ENCODE results near the gene MLH3. TPM values are rescaled to one million over a fixed set of nuclear protein-coding genes. Genes with fewer than 3 reads are reported as not detected.

MLH3 gene
- total RNA-seq, 1 experiment from 2014 or later = 23.0 TPM

DNA sequence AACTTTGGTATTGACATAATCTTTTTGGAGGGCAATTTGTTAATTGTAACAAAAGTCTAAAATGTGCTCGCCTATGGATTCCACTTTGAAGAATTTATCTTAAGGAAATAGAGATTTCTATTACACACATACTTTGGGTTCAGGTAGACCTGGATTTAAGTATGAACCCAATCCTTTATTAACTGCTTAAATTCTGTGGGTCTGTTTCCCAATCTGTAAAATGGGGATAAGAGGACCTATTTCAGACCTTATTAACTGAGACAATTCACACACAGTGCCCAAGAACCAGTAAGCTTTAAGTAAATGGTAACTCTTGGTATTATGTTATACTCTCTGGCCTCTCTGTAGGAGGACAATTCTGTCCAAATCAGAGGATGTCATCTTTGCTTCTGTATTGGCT is 49.4 kb downstream of the MLH3 start:
- H3K27ac ChIP-seq (ENCODE audit: insufficient read length, low read depth, low read length) = no peak overlapping the region
- Mint-ChIP-seq H3K27ac (peak overlapping the region in 1 of 3 experiments; percentile 86; a peak in 1 of 7 replicates), H3K4me3 (peak overlapping the region; percentile 98)

More for the DNA sequence above, 49.4 kb downstream of the MLH3 start:
- Histone ChIP-seq H4K20me1 (ENCODE audit: control insufficient read depth, insufficient read depth, insufficient read length) (no peaks in the 10 kb centered on the region), H2BK20ac (ENCODE audit: low read depth, low read length, poor library complexity, severe bottlenecking) (no peak overlapping the region), H3K4me2 (ENCODE audit: insufficient read depth, insufficient read length, low read length) (peak overlapping the region; percentile 61), H3K9me3 (ENCODE audit: control insufficient read depth, low read depth, low read length) (no peaks in the 10 kb centered on the region), H4K91ac (ENCODE audit: insufficient read length, low read depth, low read length) (no peak overlapping the region), H3K9ac (ENCODE audit: extremely low read depth, insufficient read length, low read length) (no peak overlapping the region), H2BK12ac (ENCODE audit: insufficient read length, low read depth, low read length) (no peak overlapping the region), H3K23ac (ENCODE audit: insufficient read length, low read depth, low read length) (no peak overlapping the region), H2BK120ac (ENCODE audit: low read depth, low read length, poor library complexity, severe bottlenecking) (no peak overlapping the region), H2BK15ac (ENCODE audit: low read depth, low read length) (no peak overlapping the region), H3T11ph (ENCODE audit: low read length) (no peak overlapping the region), H4K8ac (replicated peaks; ENCODE audit: insufficient read length, low read depth, low read length) (no peak overlapping the region), H3K4me1 (ENCODE audit: insufficient read depth, low read length) (peaks cover 5% of the 10 kb centered on the region; the same call in 1 of the 2 replicates), H2AFZ (ENCODE audit: low read length) (peak overlapping the region; percentile 1), H3K79me1 (ENCODE audit: insufficient read depth, low read depth, low read length, poor library complexity, severe bottlenecking) (peaks cover 7% of the 10 kb centered on the region), H3K14ac (ENCODE audit: insufficient read depth, low read length) (no peak overlapping the region), H3K27me3 (ENCODE audit: insufficient read depth, low read length) (no peaks in the 10 kb centered on the region), H3K4ac (ENCODE audit: low read depth, low read length) (no peak overlapping the region), H3K18ac (ENCODE audit: insufficient read length, low read depth, low read length) (no peak overlapping the region), H3K23me2 (ENCODE audit: insufficient read length, low read depth, low read length, poor library complexity, severe bottlenecking) (peaks cover 12% of the 10 kb centered on the region), H2AK5ac (ENCODE audit: insufficient read length, low read length) (no peak overlapping the region), H2BK5ac (ENCODE audit: insufficient read length, low read length) (no peak overlapping the region), H3K79me2 (ENCODE audit: insufficient read depth, low read length) (peaks cover 6% of the 10 kb centered on the region; the same call in 1 of the 2 replicates), H4K5ac (ENCODE audit: insufficient read length, low read depth, low read length) (no peak overlapping the region), H3K56ac (ENCODE audit: insufficient read length, low read depth, low read length) (no peak overlapping the region)
- peaks cover 0 to 34% (median 26%) of the 10 kb centered on the region in 3 experiments; a peak in 6 of 7 replicates for H3K36me3 Mint-ChIP-seq (ENCODE audit: insufficient read depth in 1 of 3, low read depth in 3 of 3)
- no peak for DNase-seq
- TF ChIP-seq, protein P1, sequence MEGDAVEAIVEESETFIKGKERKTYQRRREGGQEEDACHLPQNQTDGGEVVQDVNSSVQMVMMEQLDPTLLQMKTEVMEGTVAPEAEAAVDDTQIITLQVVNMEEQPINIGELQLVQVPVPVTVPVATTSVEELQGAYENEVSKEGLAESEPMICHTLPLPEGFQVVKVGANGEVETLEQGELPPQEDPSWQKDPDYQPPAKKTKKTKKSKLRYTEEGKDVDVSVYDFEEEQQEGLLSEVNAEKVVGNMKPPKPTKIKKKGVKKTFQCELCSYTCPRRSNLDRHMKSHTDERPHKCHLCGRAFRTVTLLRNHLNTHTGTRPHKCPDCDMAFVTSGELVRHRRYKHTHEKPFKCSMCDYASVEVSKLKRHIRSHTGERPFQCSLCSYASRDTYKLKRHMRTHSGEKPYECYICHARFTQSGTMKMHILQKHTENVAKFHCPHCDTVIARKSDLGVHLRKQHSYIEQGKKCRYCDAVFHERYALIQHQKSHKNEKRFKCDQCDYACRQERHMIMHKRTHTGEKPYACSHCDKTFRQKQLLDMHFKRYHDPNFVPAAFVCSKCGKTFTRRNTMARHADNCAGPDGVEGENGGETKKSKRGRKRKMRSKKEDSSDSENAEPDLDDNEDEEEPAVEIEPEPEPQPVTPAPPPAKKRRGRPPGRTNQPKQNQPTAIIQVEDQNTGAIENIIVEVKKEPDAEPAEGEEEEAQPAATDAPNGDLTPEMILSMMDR (conservative IDR thresholded peaks at IDR 0.05) = no peak
- peaks cover 12 to 15% of the 10 kb centered on the region in 2 experiments for H3K4me1 Mint-ChIP-seq
- H3K27me3 Mint-ChIP-seq (ENCODE audit: low read depth) = no peaks in the 10 kb centered on the region
- peaks cover 3 to 4% of the 10 kb centered on the region in 2 experiments; a peak in 1 of 5 replicates for H3K9me3 Mint-ChIP-seq
- no CpG with 5 or more reads among the region's 1 CpG for WGBS (ENCODE audit: extremely low coverage, insufficient read length, low lambda C conversion rate)

Data from H9 (cell line).